ENCODE results near the gene CACNA1D.

The CACNA1D gene

GRCh38 chr3:53695324-53695690 lies 200.9 kb downstream of the CACNA1D start:
- Histone ChIP-seq H3K9me2 (replicated peaks; ENCODE audit: insufficient read depth, low read length) (no peaks in the 10 kb centered on the region), H4K20me1 (ENCODE audit: low read depth, low read length) (no peaks in the 10 kb centered on the region), H3K79me2 (ENCODE audit: insufficient read depth, low read length) (no peaks in the 10 kb centered on the region), H3K27me3 (ENCODE audit: low read length) (no peaks in the 10 kb centered on the region), H3F3A (ENCODE audit: insufficient read depth) (no peaks in the 10 kb centered on the region), H3K9ac (ENCODE audit: low read length) (no peak overlapping the region), H3K27ac (ENCODE audit: low read depth, low read length) (no peak overlapping the region), H2AFZ (ENCODE audit: low read depth, low read length, severe bottlenecking) (no peak overlapping the region), H3K4me3 (ENCODE audit: insufficient read depth, low read length, poor library complexity, severe bottlenecking) (no peak overlapping the region), H3K36me3 (ENCODE audit: low read length) (no peaks in the 10 kb centered on the region), H3K4me2 (ENCODE audit: low read depth, low read length, poor library complexity, severe bottlenecking) (no peak overlapping the region), H3K9me3 (ENCODE audit: insufficient read depth, low read length) (no peaks in the 10 kb centered on the region)
- no peak for TF ChIP-seq EZH2phosphoT487 (conservative IDR thresholded peaks at IDR 0.05; ENCODE audit: low read length)
- no peak for TF ChIP-seq CTCF (IDR thresholded peaks at IDR 0.05; ENCODE audit: insufficient read depth, low read length, poor library complexity, severe bottlenecking)

- Histone ChIP-seq H3K36me3 (ENCODE audit: low read length) (no peaks in the 10 kb centered on the region), H3F3A (ENCODE audit: insufficient read depth) (no peaks in the 10 kb centered on the region), H3K9me2 (replicated peaks; ENCODE audit: insufficient read depth, low read length) (no peaks in the 10 kb centered on the region), H2AFZ (ENCODE audit: low read depth, low read length, severe bottlenecking) (no peak overlapping the region), H3K79me2 (ENCODE audit: insufficient read depth, low read length) (no peaks in the 10 kb centered on the region), H3K9ac (ENCODE audit: low read length) (no peak overlapping the region), H3K27me3 (ENCODE audit: low read length) (no peaks in the 10 kb centered on the region), H4K20me1 (ENCODE audit: low read depth, low read length) (no peaks in the 10 kb centered on the region), H3K4me3 (ENCODE audit: insufficient read depth, low read length, poor library complexity, severe bottlenecking) (no peak overlapping the region), H3K9me3 (ENCODE audit: insufficient read depth, low read length) (no peaks in the 10 kb centered on the region), H3K27ac (ENCODE audit: low read depth, low read length) (no peak overlapping the region), H3K4me2 (ENCODE audit: low read depth, low read length, poor library complexity, severe bottlenecking) (no peak overlapping the region)
- no peak for TF ChIP-seq CTCF (IDR thresholded peaks at IDR 0.05; ENCODE audit: insufficient read depth, low read length, poor library complexity, severe bottlenecking)
- TF ChIP-seq EZH2phosphoT487 (conservative IDR thresholded peaks at IDR 0.05; ENCODE audit: low read length), result no peak
Measured at GRCh38 chr3:53696401-53697172, 202.2 kb downstream of the CACNA1D start.

GRCh38 chr3:53700441-53700840 lies 206.0 kb downstream of the CACNA1D start:
- Histone ChIP-seq H3K9me2 (replicated peaks; ENCODE audit: insufficient read depth, low read length) (no peaks in the 10 kb centered on the region), H3K79me2 (ENCODE audit: insufficient read depth, low read length) (no peaks in the 10 kb centered on the region), H3K9ac (ENCODE audit: low read length) (no peak overlapping the region), H3K27me3 (ENCODE audit: low read length) (no peaks in the 10 kb centered on the region), H3K36me3 (ENCODE audit: low read length) (no peaks in the 10 kb centered on the region), H4K20me1 (ENCODE audit: low read depth, low read length) (no peaks in the 10 kb centered on the region), H3K4me3 (ENCODE audit: insufficient read depth, low read length, poor library complexity, severe bottlenecking) (no peak overlapping the region), H3K9me3 (ENCODE audit: insufficient read depth, low read length) (no peaks in the 10 kb centered on the region), H3F3A (ENCODE audit: insufficient read depth) (no peaks in the 10 kb centered on the region), H3K4me2 (ENCODE audit: low read depth, low read length, poor library complexity, severe bottlenecking) (no peak overlapping the region), H2AFZ (ENCODE audit: low read depth, low read length, severe bottlenecking) (no peak overlapping the region), H3K27ac (ENCODE audit: low read depth, low read length) (no peak overlapping the region)
- no peak for TF ChIP-seq EZH2phosphoT487 (conservative IDR thresholded peaks at IDR 0.05; ENCODE audit: low read length)
- no peak for TF ChIP-seq CTCF (IDR thresholded peaks at IDR 0.05; ENCODE audit: insufficient read depth, low read length, poor library complexity, severe bottlenecking)

All from SU-DHL-6 (cell line).